H1 (cell line): ENCODE results near the gene ZNF814. TPM values are rescaled to one million over a fixed set of nuclear protein-coding genes. Genes with fewer than 3 reads are reported as not detected.

Experiments used
- EZH2 ChIP-seq: fragments of 200-600 bp; sonication (generic); IDR thresholded peaks from 2 replicates; pipeline ENCODE4 v1.7.1; 2012; ENCODE audit warnings: low read depth, mild to moderate bottlenecking, moderate library complexity, low read length, inconsistent platforms; ENCODE audit not compliant: severe bottlenecking
- SAP30 ChIP-seq: fragments of 300-600 bp; sonication (generic); IDR thresholded peaks from 2 replicates; pipeline ENCODE4 v1.7.1; 2012; ENCODE audit warnings: low read length, moderate library complexity, mild to moderate bottlenecking, inconsistent platforms; ENCODE audit not compliant: insufficient read depth, insufficient replicate concordance
- polyA plus RNA-seq, 7 experiments: library from polyadenylated mRNA; depleted of rRNA in 3 of 7; stranded (reverse) in 5 of 7; unstranded in 2 of 7; fragments of >200 nt in 5 of 7; fragments of 200-250 nt in 2 of 7; gene quantifications; 1 replicate in 5 of 7; 2 replicates in 1 of 7; 4 replicates in 1 of 7; pipeline versions ENCODE4 v1.2.1 to v1.2.3, GENCODE V29; 2011 to 2013; ENCODE audit warnings: missing spikeins in 2 of 7, mixed read lengths in 2 of 7
- total RNA-seq: library from RNA; stranded (reverse); fragmentation: NEBNext Ultra II Directional; extraction: Animal tissue kit (Norgen Biotek cat#: 25700); gene quantifications from 2 replicates; pipeline ENCODE4 v1.2.1, GENCODE V29; 2021

The ZNF814 gene
- total and polyA plus RNA-seq, 2 of the 8 experiments (the other 6 are each of a cell fraction or from before 2014, with no cell fraction given), result 90.9 to 99.6 TPM

GRCh38 chr19:57888560-57889231 is at the start of gene ZNF814 (continued):
- TF ChIP-seq EZH2, result no peak
- TF ChIP-seq SAP30, result peak; percentile 70
- TF ChIP-seq, all 59 proteins: peak for 21
